Measurements from ENCODE around the gene HCST.

GRCh38 chr19:35885904-35886303 is 16.4 kb upstream of the HCST start:
- TF ChIP-seq POLR2A (IDR thresholded peaks at IDR 0.05) (no peak), CTCF (IDR thresholded peaks at IDR 0.05) (no peak)
